MM.1S (cell line): ENCODE data around the gene DAB2IP.

Source experiments
- DNase-seq: peaks from one replicate; pipeline ENCODE4 v3.0.0-alpha.2; 2015
- H2AFZ ChIP-seq: fragments of 300-600 bp; sonication (generic); 2 replicates; pipeline ENCODE4 v1.6.0; 2016; ENCODE audit warnings: antibody characterized with exemption, low read length
- H3F3A ChIP-seq: fragments of 300-600 bp; sonication (generic); 2 replicates; pipeline ENCODE4 v1.6.1; 2016; ENCODE audit warnings: mild to moderate bottlenecking, antibody characterized with exemption, low read length, moderate library complexity, mixed read lengths; ENCODE audit not compliant: insufficient read depth
- H3K27ac ChIP-seq: fragments of 300-600 bp; sonication (generic); 2 replicates; pipeline ENCODE4 v1.5.1; 2016; ENCODE audit warnings: mild to moderate bottlenecking, low read length
- H3K27me3 ChIP-seq: fragments of 300-600 bp; sonication (generic); replicated peaks from 2 replicates; pipeline ENCODE4 v1.6.0; 2016; ENCODE audit warnings: low read length; ENCODE audit not compliant: insufficient read depth
- H3K36me3 ChIP-seq: fragments of 300-600 bp; sonication (generic); replicated peaks from 2 replicates; pipeline ENCODE4 v1.6.1; 2016; ENCODE audit warnings: mild to moderate bottlenecking, low read length, mixed read lengths; ENCODE audit not compliant: insufficient read depth
- H3K4me1 ChIP-seq: fragments of 300-600 bp; sonication (generic); 2 replicates; pipeline ENCODE4 v1.6.1; 2016; ENCODE audit warnings: low read length, mixed read lengths
- H3K4me2 ChIP-seq: fragments of 300-600 bp; sonication (generic); 2 replicates; pipeline ENCODE4 v1.6.0; 2016; ENCODE audit warnings: low read depth, low read length
- H3K4me3 ChIP-seq: fragments of 300-600 bp; sonication (generic); 2 replicates; pipeline ENCODE4 v1.5.1; 2016; ENCODE audit warnings: low read length, mixed read lengths
- H3K79me2 ChIP-seq: fragments of 300-600 bp; sonication (generic); 2 replicates; pipeline ENCODE4 v1.6.1; 2016; ENCODE audit warnings: mixed run types, low read length, mixed read lengths
- H3K9ac ChIP-seq: fragments of 300-600 bp; sonication (generic); 2 replicates; pipeline ENCODE4 v1.6.1; 2016; ENCODE audit warnings: low read length, mixed read lengths
- H3K9me2 ChIP-seq: fragments of 300-600 bp; sonication (generic); replicated peaks from 2 replicates; pipeline ENCODE4 v1.6.1; 2016; ENCODE audit warnings: mild to moderate bottlenecking, low read length, mixed read lengths; ENCODE audit not compliant: insufficient read depth
- H3K9me3 ChIP-seq: fragments of 300-600 bp; sonication (generic); replicated peaks from 2 replicates; pipeline ENCODE4 v1.6.1; 2016; ENCODE audit warnings: mild to moderate bottlenecking, low read length, mixed read lengths; ENCODE audit not compliant: insufficient read depth
- H4K20me1 ChIP-seq: fragments of 300-600 bp; sonication (generic); 2 replicates; pipeline ENCODE4 v1.6.1; 2016; ENCODE audit warnings: mild to moderate bottlenecking, low read length, moderate library complexity, mixed read lengths; ENCODE audit not compliant: insufficient read depth
- CTCF ChIP-seq: fragments of 300-600 bp; sonication (generic); IDR thresholded peaks from 2 replicates; pipeline ENCODE4 v1.5.1; 2016; ENCODE audit warnings: antibody characterized with exemption, low read length, mixed read lengths
- EZH2 ChIP-seq: fragments of 300-600 bp; sonication (generic); optimal IDR thresholded peaks from 2 replicates; pipeline ENCODE3; 2017; ENCODE audit warnings: low read depth, mild to moderate bottlenecking, antibody characterized with exemption, low read length, mixed read lengths
- EZH2phosphoT487 ChIP-seq: fragments of 300-600 bp; sonication (generic); IDR thresholded peaks from 2 replicates; pipeline ENCODE4 v1.6.1; 2018; ENCODE audit warnings: antibody characterized with exemption, low read length

The DAB2IP gene

GRCh38 chr9:121819428-121820231 lies 168.2 kb downstream of the DAB2IP start:
- no peak for TF ChIP-seq EZH2phosphoT487
- TF ChIP-seq EZH2: no peak
- no peaks in the 10 kb centered on the region for H3F3A ChIP-seq
- H3K9me3 ChIP-seq: no peaks in the 10 kb centered on the region
- no peak overlapping the region for H3K27ac ChIP-seq
- H3K9ac ChIP-seq: no peak overlapping the region
- no peaks in the 10 kb centered on the region for H3K27me3 ChIP-seq
- H3K36me3 ChIP-seq: no peaks in the 10 kb centered on the region
- no peak for DNase-seq
- no peak overlapping the region for H3K4me3 ChIP-seq
- no peaks in the 10 kb centered on the region for H3K79me2 ChIP-seq
- no peaks in the 10 kb centered on the region for H3K4me1 ChIP-seq
- no peak overlapping the region for H3K4me2 ChIP-seq
- no peaks in the 10 kb centered on the region for H4K20me1 ChIP-seq
- H2AFZ ChIP-seq: no peak overlapping the region
- no peaks in the 10 kb centered on the region for H3K9me2 ChIP-seq

GRCh38 chr9:121820286-121821005 lies 169.0 kb downstream of the DAB2IP start:
- Histone ChIP-seq H3F3A (no peaks in the 10 kb centered on the region), H2AFZ (no peak overlapping the region), H3K9ac (no peak overlapping the region), H3K36me3 (no peaks in the 10 kb centered on the region), H3K79me2 (no peaks in the 10 kb centered on the region), H3K27ac (no peak overlapping the region), H3K9me2 (no peaks in the 10 kb centered on the region), H3K9me3 (no peaks in the 10 kb centered on the region), H3K4me1 (no peaks in the 10 kb centered on the region), H3K4me3 (no peak overlapping the region), H4K20me1 (no peaks in the 10 kb centered on the region), H3K27me3 (no peaks in the 10 kb centered on the region), H3K4me2 (no peak overlapping the region)
- TF ChIP-seq EZH2 (no peak), CTCF (no peak), EZH2phosphoT487 (no peak)
- no peak for DNase-seq

GRCh38 chr9:121821326-121821725 lies 169.9 kb downstream of the DAB2IP start:
- no peak for DNase-seq
- Histone ChIP-seq H3K9me3 (no peaks in the 10 kb centered on the region), H4K20me1 (no peaks in the 10 kb centered on the region), H3F3A (no peaks in the 10 kb centered on the region), H3K9ac (no peak overlapping the region), H3K27me3 (no peaks in the 10 kb centered on the region), H2AFZ (no peak overlapping the region), H3K27ac (no peak overlapping the region), H3K4me3 (no peak overlapping the region), H3K4me2 (no peak overlapping the region), H3K79me2 (no peaks in the 10 kb centered on the region), H3K36me3 (no peaks in the 10 kb centered on the region), H3K4me1 (no peaks in the 10 kb centered on the region), H3K9me2 (no peaks in the 10 kb centered on the region)
- TF ChIP-seq EZH2 (no peak), CTCF (no peak), EZH2phosphoT487 (no peak)
